GM18499 (cell line): Measurements from ENCODE around the gene ZBTB46.

Experiments used
- ATAC-seq: cut with Tn5 transposase; IDR thresholded peaks from one replicate; pipeline ENCODE4 v1.9.1; 2021; ENCODE audit warnings: moderate number of reproducible peaks; ENCODE audit not compliant: insufficient read depth, unreplicated experiment

The ZBTB46 gene

DNA sequence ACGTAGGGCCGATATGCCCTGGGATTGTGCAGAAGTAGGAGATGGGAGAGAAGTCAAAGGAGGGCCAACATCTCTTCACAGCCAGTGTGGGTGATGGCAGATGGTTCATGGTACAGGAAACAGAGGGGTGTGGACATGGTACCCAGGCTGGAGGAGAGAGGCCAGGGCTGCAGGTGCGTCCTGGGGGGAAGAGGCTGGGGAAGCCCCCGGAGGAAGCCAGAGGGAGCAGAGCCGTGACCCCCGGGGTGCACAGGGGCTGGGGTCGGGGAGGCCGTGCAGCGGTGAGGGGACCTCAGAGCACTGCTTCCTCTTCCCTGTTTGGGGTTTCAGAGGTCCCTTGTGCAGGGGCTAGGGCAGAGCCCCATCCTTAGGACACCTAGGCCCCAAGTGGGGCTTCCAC is 11.2 kb upstream of the ZBTB46 start:
- no peak for ATAC-seq

DNA sequence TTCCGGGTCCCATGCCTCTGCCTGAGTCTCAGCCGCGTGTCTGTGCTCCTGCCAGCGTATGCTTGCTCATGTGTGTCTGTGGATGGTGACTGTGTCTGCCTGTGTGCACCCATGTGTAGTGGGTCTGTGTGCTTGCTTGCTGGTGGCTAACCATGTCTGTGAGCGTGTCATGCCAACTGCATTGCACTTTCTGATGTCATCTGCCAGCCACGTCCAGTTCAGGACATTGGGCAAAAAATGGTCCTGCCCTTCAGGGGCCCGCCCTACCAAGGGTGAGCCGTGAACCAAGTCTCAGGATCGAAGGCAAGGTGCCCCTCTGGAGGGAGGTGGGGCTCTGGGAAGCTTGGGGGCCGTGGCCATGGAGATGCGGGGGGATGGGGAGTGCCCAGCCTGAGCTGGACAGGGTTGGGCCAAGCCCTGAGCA is 9.4 kb upstream of the ZBTB46 start:
- no peak for ATAC-seq

DNA sequence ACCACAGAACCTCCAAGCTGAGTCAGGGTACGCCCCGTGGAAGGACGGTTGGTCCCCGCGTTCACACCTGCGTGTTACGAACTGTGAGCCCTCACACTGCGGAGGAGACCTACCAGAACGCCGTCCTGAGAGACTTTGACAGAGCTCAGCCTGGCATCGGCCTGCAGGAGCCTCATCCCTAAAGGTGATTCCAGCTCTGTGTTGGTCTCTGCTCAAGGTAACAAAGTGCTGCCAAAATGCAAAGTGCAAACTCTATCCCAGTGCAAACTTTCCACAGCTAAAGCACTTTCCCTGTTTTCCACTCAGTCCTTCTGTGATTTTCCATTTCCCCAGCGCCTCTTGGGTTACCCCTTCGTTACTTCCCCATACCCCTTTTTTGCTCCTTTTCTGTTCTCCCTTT is 8.6 kb upstream of the ZBTB46 start:
- no peak for ATAC-seq

DNA sequence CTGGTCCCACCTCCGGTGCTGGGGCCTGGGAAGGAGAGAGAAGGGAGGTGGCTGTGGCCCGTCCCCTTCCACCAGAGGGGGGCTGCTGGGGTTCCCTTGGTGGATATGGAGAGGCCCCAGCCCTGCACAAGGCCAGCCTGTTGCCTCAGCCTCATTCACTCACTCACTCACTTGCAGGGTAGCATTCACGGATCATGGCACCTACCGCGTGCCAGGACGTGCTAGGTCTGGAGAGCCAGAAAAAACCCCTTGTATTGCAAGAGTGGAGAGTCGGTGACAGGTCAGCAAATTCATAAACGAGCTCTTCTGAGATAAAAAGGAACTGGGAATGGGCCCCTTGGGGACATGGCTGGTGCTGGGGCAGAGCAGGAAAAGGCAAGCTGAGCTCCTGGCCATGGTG is 6.4 kb upstream of the ZBTB46 start:
- ATAC-seq: no peak

DNA sequence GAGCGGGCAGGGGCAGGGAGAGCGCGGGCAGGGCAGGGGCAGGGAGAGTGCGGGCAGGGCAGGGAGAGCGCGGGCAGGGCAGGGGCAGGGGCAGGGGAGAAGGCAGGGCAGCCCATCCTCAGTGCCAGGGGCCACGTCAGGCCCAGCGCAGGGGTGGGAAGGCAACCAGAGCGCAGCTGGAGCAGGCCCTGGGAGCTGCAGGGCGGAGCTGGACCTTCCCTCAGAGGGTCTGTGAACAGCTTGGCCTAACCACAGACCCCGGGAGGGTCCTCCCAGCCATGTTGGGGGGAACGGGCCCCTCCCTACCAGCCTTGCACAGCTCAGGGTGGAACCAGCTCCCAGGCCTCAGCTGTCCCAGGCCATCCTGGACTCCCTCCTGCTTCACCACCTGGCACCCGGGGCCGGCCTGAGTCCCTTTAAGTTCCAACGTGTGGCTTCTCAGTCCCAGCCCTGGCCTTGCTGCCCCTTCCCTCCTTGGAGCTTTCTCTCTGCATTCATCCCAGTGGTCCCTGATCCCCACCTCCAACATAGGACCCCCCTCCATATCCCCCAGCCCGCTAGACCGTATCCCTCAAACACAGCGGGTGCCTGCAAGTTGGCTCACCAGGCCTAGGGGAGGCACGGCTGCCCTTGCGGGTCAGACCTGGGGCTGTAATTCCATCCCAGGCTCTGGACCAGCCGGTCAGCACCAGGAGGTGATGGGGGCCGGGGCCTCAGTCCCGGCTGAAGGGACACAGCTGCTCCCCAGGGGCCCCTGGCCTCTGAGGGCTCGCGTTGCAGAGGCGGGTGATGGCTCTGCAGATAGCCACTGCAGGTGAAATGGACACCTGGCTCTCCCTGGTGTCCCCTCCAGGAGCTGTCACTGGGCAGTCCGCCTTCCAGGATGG is 5.6 kb upstream of the ZBTB46 start:
- ATAC-seq: no peak

DNA sequence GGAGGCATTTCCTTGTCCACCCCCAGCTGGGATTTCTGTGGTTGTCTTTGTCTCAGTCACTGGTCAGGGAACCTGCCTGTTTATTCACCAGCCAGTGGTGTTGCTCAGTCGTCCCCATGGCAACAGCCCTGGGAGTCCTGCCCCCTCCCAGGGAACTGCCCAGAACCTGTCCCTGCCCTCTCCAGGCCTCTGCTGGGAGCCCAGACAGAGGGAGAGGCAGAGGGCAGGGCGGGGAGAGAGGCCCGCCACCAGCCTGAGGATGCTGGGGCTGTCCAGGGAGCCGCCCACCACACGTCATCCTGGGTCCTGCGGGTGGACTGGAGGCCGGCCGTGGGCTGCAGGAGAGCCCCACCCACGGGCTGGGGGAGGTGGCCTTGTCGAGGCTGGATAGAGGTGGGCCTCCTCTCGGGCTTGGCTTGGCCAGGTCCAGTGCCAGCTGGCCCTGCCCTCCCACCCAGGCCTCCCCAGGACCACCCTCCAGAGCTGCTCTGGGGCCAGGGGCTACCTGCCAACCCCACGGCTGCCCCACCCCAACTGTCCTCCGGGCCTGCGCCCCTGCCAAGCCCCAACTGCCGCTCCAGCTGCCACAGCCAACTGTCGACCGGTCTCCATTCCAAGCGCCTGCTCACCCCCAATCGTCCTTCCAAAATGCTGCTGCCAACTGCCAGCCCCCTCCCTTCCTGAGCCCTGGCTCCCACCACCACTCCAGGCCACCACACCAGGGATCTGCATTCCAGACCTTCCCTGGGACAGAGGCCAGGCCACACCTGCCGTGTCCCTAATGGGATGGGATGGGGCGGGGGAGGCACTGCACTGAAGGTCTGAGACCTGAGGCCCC is 4.2 kb upstream of the ZBTB46 start:
- no peak for ATAC-seq

DNA sequence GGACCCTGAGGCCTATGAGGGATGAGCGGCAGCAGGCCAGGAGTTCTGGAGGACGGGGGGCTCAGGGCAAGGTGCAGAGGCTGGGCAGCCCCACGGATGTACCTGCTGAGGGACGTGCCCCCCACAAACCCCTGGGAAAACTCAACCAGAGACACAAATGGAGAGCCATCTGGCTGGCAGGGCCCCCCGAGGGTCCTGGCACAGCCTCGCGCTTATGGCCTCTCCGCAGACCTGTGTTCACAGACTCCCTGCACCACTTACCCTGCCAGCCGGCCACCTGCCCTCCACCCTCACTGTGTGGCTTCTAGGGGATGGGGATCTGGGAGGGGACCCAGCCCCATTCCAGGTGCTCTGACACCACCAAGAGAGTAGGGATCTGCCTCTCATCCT is 3.4 kb upstream of the ZBTB46 start:
- no peak for ATAC-seq

DNA sequence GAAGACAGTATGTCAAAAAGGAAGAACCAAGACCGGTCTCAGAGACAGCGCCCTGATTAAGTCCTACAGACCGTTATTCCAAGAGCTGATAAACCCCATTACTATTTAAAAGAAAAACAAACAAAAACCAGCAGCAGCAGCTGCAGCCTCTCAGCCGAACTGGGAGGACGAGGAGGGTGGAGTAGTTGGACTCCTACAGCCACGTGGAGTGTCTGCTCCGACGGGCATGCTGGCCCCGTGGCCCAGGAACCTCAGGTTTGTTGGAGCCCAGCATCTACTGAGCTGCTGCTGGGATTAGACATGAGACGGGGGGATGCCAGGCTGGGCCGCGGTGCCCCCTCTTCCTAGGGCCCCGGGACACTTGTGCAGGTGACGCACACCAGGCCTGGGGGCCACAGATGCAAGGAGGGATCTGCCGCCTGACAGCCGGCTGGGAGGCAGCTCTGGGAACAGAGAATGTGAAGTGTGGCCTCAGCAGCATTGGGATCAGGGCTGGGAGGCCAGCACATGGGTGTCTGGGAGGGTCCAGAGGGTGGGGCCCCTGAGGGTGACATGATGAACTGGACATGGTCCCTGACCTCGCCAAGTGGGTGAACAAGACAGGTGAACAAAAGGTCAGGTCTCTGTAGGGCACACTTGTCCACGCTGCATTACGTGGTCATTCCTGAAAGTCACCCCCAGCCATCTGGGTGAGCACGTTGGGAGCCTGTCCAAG is 2.9 kb upstream of the ZBTB46 start:
- ATAC-seq: no peak

DNA sequence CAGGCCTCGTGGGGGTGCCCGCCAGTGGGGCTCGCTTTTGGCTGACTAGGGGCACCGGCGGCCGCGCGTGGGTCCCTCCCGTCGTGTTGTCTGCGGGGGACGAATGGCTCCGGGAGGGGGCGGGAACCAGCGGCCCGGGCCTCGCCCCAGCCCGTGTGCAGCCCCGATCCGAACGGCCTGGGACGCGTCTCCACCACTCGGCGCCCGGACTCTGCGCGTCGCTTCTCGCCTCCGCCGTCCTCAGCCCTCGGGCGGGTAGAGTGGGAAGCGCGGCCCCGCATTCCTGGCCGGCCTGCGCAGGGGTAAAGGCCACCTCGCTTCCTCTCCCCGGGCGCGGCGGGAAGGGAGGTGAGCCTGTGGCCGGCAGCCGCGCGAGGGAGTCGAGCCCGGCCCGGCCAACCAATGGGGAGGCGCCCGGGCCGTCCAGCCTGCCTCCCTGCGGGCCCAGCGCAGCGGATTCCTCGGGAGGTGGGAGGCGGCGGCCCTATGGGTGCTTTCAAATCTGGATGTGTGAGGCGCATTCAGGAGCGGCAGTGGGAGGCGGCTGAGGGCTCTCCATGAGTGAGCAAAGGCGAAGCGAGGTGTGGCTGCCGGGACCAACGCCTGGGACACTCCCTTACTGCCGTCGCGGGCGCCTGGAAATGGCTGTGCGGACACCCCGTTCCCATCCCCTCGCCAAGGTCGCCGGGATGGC is 1.1 kb upstream of the ZBTB46 start:
- ATAC-seq: no peak

DNA sequence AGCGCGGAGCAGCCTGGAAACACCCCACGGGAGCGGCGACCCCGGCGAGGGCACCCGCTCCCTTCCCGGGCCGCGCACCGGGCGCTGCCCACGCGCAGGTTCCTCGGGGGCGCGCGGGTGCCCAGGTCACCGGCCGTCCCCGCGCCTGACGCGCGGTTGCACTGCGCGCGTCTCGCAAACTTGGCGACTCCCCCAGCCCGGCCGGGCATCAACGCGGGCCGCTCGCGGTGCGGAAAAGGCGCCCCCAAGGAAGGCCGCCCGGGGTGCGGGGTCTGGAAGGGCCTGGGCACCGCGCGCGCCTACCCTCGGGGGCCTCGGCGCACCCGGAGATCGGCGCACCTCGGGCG is 555 bp upstream of the ZBTB46 start:
- ATAC-seq: no peak

DNA sequence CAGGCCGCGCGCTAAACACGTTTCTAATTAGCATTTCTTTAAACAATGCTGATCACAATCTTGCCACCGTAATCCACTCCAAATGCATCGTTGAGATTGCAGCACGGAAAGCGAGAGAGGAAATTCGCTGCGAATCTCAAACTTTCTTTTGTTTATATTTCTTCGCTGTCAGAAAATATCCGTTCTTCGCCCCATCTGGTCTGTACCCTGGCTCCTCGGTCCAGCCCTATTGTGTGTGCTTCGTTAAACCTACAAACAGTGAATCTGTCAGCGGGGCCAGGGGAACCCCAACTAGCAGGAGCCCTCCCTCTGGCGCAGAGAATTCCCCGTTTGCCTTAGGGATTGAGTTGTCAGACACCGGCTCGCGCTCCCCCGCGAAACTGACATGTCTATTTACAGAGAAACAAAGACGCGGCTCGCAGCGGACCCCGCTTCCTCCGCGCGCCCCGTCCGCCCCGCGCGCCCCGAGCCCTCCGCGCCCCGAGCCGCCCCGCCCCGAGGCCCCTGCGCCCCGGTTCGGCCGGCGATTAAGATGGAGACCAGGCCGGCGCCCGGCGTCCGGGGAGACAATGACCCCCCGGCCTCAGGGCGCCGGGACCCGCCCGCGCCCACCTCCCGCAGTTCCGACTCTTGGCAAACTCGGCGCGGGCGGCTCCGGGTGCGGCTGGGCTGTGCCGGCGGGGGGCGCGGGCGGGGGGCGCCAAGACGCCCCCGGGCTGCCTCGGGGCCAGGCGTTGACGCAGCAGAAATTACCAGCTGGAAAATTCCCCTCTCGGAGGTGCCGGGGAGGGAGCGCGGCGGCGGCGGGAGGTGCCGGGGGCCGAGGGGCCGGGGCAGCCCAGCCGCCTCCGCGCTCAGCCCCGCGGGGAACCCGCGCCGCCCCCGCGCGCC is 874 bp downstream of the ZBTB46 start:
- no peak for ATAC-seq

DNA sequence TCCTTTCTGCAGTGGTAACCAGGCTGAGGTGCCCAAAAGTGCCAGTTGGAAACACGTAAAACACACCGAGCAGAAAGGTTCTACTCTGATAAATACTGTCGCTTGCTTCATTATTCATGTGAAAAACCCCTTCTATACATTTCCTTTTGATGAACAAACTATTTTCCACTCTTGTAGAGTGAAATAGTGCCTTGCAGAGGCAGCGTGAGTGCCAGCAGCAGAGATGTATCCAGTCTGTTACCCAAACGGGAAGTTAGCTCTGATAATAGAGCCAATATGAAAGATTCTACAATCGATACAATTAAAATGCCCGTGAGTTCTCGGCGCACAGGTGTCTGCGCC is 1.5 kb downstream of the ZBTB46 start:
- ATAC-seq: no peak

DNA sequence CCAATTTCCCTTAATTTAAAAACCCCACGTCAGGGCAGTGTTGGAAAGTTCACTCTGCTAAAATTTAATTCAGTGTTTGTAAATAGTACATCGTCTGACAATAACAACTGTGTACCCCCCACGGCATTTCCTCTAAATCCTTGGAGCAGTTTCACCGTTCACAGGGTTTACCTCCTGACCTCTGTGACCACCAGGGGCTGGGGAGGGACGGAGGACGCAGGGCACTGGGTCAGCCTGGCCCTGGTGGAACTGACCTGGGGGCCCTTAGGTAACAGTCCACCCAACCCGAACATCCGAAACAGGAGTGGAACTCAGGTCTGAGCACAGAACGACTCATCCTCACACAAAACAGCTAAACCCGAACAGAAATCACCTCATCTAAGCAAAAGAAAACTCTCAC is 2.1 kb downstream of the ZBTB46 start:
- no peak for ATAC-seq

DNA sequence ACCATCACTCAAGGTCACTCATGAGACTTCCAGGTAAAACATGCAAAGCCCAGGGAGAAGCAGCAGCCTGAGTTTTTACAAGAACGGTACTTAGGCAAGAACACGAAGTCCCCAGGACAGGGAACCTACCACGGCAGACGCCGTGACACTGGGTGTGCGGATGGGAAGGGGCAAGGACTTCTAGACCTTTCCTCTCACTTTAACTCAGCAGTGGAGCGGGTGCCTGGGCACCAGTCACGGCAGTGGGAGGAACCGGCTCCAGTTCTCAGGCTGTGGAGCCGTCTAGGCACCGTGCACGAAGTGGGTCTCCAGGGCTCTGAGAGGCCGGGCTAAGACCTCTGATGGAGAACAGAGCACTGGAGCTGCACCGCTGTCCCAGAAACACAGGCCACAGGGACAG is 2.5 kb downstream of the ZBTB46 start:
- ATAC-seq: no peak

DNA sequence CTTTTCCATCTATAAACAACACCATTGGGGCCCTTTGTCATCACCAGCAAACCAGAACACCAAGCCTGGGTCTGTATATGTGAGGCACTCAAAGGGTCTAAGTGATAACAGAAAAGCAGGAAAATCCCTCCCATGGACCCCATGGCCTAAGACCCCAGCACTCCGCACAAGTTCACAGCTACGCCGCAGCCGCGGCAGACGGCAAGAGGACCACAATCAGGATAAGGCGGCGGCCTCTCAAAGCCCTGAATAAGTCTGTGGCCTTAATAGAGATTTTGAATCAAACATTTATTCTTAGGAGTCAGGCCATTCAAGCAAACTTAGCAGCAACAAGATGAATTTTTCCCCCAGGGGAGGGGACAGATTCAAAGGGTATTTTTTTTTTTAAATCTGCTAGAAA is 2.9 kb downstream of the ZBTB46 start:
- ATAC-seq: no peak

DNA sequence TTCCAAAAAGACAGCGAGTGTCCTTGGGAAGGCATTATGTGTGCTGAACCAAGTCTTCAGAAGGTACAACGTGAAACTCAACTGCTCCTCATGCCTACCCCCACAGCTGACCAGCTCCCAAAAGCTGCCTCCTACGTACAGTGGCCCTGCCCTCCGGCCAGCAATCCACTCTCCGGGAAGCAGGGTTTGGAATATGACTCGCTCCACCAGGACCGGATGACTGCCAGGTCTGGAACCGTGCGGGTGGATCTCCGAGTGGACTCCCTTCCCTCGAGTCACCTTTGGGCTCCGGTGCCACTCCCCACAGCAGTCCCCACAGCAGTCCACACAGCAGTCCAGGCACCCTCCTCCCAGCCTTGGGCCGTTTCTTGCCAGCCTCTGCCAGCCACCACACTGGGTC is 4.3 kb downstream of the ZBTB46 start:
- no peak for ATAC-seq

DNA sequence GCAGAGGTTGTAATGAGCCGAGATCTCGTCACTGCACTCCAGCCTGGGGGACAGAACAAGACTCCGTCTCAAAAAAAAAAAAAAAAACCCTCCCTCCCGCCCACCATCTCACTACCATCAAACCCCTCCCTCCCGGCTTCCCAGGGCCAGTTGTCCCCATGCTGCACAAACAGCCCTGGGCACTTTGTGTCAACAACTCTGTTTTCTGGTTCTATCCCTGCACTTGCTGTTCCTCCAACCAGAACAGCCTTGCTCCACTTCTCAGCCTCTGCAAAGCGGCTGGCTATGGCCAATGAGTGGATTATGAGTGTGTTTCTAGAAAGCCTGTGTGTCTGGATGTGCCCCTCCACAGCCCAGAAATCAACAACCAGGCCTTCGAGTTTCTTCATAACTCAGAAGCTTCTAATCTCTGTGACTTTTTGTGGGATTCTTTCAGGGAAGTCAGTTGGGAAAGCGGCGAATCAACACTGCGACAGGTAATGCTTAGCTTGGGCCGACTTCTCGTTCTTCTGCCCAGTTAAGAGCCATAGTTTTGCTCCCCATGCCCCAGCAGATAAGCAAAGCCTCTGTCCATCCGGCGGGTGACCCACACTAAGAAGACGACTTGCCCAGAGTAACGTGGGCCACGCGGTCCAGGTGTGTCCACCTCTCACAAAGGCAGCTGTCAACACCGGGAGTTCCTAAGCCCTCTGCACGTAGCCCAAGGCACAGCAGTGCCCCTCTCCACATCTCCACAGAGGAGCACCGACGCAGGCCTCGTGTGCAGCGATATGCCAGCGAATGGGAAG is 5.5 kb downstream of the ZBTB46 start:
- no peak for ATAC-seq

DNA sequence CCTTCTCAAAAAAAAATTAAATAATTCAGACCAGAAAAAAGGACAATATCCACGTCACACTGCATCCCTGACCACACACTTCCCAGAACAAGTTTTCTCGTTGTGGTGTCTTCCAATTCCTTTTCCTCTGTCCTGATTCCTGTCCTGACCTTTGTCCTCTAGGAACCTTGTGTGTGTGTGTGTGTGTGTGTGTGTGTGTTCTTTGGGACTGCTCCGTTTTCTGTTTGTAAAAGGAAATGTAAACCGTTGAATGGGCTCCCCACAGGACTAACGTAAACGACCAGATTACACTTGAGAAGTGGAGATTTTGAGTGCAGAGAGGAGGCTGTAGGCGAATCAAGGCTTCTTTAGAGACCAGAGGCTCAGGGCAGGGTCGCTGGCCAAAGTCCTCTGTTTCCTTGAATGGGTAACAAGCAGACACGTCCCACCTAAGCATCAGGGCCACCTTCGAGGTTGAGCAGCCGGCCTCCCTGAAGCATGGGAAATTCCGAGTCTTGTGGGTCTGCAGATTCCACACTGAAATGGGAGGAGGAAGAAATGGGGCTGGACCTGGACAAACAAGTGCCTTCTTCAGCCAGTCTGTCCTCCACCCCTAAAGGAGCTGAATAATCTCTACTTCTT is 7.3 kb downstream of the ZBTB46 start:
- no peak for ATAC-seq
